Activated naive CD8-positive, alpha-beta T cell treated with anti-CD3 and anti-CD28 coated beads, Interleukin-2, amount 50 U/mL, for 24 hours (primary cell): Measurements from ENCODE around the gene CADPS2.

ENCODE experiments used
- ATAC-seq: fragments of 150-1000 bp; cut with Tn5 transposase; one replicate; pipeline ENCODE4 v1.10.0; 2021
- DNase-seq: peaks from one replicate; pipeline ENCODE4 v3.0.0; 2021
- H3K27ac Mint-ChIP-seq: one replicate; pipeline ENCODE4 v1.8.0; 2021; ENCODE audit warnings: mild to moderate bottlenecking, mixed read lengths
- H3K27me3 Mint-ChIP-seq: one replicate; pipeline ENCODE4 v1.8.0; 2021; ENCODE audit warnings: mixed read lengths
- H3K36me3 Mint-ChIP-seq: one replicate; pipeline ENCODE4 v1.8.0; 2021; ENCODE audit warnings: low read depth, mixed read lengths
- H3K4me1 Mint-ChIP-seq: one replicate; pipeline ENCODE4 v1.8.0; 2021; ENCODE audit warnings: mixed read lengths
- H3K4me3 Mint-ChIP-seq: one replicate; pipeline ENCODE4 v1.8.0; 2021; ENCODE audit warnings: mild to moderate bottlenecking, moderate library complexity, mixed read lengths
- H3K9me3 Mint-ChIP-seq: one replicate; pipeline ENCODE4 v1.8.0; 2021; ENCODE audit warnings: mixed read lengths

The CADPS2 gene

DNA sequence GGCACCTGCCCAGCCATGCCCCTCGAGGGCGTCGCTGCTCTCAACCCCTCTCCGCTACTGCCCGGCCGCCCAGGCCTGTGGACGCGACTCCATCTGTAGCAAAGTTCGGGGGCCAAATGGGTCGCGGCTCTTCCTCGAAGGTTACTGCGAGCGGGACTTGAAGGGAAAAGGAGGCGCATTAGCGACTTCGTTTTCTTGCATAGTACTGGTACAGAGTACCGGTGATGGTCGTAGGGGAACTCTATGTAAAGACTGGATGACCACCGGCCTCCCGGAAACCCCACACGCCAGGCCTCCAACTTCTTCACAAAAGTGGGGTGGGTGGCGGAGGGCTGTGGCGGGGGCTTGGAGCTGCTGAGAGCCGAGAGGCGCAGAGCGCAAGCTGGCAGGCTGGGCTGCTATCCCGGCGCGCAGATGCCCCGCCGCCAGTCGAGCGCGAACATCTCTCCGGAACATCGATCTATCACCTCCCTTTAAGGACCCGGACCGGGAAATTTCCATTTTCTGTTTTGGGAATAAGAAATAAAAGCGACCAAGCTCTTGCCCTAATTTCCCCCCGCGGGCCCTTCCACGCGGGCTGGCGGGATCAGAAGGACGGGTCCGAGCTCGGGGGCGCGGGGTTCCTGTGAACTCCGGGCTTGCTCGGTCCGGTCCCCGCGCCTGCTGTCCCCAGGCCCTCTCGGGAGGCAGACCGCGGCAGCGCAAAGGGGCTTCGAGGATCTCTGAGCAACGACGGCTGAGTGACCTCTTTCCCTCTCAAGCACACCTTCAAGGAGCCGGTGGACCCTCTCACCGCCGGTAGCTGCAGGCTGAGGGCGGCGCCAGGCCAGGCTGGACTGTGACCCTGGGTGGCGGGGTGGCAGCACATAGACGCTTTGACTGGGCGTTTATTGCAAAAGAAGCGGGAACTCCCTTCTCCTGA, 569.5 kb downstream of the CADPS2 start:
- Mint-ChIP-seq H3K4me3 (no peak overlapping the region), H3K27ac (no peak overlapping the region), H3K9me3 (peaks cover 6% of the 10 kb centered on the region), H3K4me1 (no peaks in the 10 kb centered on the region), H3K27me3 (peaks cover 59% of the 10 kb centered on the region), H3K36me3 (peaks cover 4% of the 10 kb centered on the region)
- DNase-seq (no peak), ATAC-seq (no peak)

DNA sequence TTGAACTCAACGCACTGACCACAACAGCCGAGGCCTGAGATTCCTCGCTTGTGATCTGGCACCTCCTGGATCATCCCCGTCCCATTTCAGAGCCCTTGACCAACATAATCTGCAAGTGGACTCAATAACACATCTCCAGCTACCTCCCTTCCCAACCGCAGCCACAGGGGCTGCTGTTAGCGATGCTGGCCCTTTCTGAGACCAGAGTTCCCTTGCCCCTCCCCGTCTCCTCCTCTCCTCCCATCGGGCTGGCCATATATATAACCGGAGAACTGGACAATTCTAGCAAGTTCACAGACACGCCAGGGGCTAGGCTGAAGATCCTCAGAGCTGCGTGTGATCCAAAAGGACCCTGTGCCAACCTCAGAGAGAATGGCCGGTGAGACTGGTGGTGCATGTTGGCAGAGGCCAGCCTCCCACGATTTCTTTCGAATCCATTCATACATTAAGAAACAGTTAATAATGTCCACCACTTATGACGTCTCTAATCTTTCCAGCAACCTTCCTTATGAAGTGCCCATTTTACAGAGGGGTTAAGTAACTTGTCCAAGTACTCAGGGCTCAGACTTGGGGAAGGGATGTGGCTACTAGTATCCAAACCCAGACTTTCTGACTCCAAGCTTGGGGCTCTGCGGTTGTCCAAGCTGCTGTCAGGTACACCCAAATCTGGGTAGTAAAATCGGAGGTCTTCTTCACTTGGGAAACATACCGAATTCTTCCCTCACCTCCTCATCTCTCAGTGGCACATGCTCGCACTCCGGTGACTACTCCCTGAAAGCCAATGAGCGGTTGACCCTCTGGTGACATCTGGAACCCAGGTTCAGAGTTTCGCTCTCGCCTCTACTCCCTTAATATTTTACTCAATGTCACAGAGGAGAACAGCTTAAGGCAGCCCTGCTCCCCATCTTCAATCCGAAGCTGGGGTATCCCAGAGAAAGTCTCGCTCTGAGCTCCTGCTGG, 570.5 kb downstream of the CADPS2 start:
- DNase-seq (no peak), ATAC-seq (no peak)
- H3K27ac Mint-ChIP-seq = no peak overlapping the region
- H3K36me3 Mint-ChIP-seq = peaks cover 4% of the 10 kb centered on the region
- H3K4me3 Mint-ChIP-seq = no peak overlapping the region
- H3K9me3 Mint-ChIP-seq = peaks cover 6% of the 10 kb centered on the region
- H3K27me3 Mint-ChIP-seq = peaks cover 67% of the 10 kb centered on the region
- peaks cover 5% of the 10 kb centered on the region for H3K4me1 Mint-ChIP-seq

DNA sequence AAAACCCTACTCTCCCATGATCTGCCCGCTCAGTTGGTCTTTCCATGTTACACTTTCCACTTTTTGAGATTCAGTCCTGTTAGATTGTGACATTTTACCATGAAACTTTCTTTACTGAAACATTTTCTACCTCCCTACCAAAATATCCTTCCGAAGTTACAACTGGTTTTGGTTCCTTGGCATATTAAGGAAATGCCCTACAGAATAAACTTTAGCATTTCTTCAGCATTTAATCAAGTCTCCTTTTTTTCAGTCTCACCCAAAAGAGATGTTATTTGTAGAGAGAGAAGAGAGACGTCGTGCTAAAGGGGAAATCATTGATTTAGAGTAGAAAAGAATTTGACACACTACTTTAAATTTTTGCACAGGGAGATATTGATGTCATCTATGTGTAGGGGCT, 572.0 kb downstream of the CADPS2 start:
- peaks cover 4% of the 10 kb centered on the region for H3K36me3 Mint-ChIP-seq

DNA sequence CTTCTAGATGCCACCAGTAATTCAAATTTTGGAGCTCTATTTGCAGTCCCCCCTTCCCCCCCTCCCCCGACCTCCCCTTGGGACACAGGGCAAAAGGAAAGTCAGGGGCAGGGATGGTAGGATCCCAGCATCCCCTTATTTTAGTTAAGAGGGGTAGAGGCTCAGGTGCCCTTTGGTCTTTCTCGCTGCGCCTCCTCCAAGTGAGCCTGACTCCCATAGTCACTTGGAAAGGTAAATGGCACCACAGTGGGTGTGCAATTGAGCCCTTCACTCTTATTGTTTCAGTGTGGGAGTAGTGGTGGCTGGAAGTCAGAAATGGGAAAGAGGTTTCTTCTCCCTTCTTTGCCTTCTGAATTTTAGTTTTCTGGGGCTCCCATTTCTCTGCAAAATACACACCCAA, 573.5 kb downstream of the CADPS2 start:
- Mint-ChIP-seq H3K27me3 (peaks cover 77% of the 10 kb centered on the region), H3K4me1 (peaks cover 7% of the 10 kb centered on the region), H3K9me3 (peaks cover 3% of the 10 kb centered on the region), H3K36me3 (peaks cover 4% of the 10 kb centered on the region), H3K4me3 (no peak overlapping the region), H3K27ac (no peak overlapping the region)
- DNase-seq (no peak), ATAC-seq (no peak)

More for the DNA sequence above, 572.0 kb downstream of the CADPS2 start:
- no peak for ATAC-seq
- Mint-ChIP-seq H3K9me3 (peaks cover 3% of the 10 kb centered on the region), H3K4me1 (peaks cover 7% of the 10 kb centered on the region), H3K27me3 (peaks cover 73% of the 10 kb centered on the region), H3K4me3 (no peak overlapping the region), H3K27ac (no peak overlapping the region)
- no peak for DNase-seq

DNA sequence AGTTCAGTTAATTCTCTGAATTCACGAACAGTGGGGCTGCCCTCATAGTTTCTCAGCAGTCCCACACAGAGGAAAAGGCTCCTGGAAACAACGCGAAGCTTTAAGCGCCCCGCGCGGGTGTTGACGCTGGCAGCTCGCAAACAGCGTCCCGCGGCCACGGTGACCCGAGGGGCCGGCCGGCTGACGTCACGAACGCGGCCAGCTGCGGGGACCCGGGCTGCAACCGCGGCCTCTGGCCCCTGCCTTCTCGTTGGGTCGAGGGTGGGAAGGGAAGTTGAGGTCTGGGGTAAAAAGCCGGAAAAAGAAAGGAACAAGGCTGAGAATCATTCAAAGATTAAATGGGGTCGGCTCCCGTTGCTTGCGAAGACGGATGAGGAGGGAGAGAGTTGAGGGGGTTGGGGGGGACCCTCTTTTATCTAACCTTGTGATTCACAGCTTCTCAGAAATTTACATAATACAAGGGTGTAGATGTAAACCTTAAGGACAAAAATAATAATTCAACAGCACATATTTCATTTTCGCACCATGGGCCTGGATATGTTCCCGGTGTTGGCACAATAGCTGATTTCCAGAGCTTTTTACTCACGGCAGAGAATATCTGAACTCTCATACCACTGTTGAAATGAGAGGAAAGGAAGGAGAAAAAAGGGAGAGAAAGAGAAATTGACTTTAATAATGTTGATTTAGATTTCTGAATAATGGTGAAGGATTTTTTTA, 574.4 kb downstream of the CADPS2 start:
- H3K27ac Mint-ChIP-seq = no peak overlapping the region
- peaks cover 3% of the 10 kb centered on the region for H3K9me3 Mint-ChIP-seq
- H3K4me3 Mint-ChIP-seq = no peak overlapping the region
- H3K4me1 Mint-ChIP-seq = peaks cover 7% of the 10 kb centered on the region
- peaks cover 77% of the 10 kb centered on the region for H3K27me3 Mint-ChIP-seq
- H3K36me3 Mint-ChIP-seq = peaks cover 4% of the 10 kb centered on the region
- DNase-seq = no peak
- ATAC-seq = no peak

DNA sequence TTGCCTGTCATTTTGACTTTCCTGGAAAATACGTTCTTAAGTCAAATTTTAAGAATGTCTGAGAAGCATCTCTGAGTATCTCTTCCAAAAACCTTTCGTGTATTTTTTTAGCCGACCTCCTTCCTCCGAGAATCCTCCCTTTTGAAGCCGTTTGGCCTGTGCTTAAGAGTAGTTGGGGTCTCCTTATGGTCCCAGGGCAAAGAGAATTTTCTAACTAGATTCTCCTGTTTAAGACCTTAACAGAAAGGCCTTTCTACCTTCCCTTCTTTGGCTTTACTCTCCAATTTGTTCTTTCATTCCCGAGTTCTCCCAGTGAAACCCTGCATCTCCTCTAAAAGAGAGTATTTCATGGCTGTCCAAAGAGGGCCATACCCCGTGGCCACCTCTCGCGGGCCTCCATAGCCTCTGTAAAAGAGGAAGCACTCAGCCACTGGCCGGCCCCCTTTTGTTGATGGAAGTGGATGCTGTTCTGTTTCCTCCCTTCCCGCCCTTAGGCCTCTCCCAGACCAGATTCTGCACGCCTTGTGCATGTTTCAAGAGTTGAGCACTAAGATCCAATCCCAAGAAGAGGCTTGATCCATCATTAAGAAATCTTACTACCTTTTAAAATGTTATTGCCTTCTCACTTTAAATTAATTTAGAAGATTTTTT, 575.1 kb downstream of the CADPS2 start:
- Mint-ChIP-seq H3K9me3 (peaks cover 3% of the 10 kb centered on the region), H3K36me3 (peaks cover 7% of the 10 kb centered on the region), H3K4me1 (peaks cover 7% of the 10 kb centered on the region), H3K27me3 (peaks cover 80% of the 10 kb centered on the region), H3K4me3 (no peak overlapping the region), H3K27ac (no peak overlapping the region)
- ATAC-seq (no peak), DNase-seq (no peak)

DNA sequence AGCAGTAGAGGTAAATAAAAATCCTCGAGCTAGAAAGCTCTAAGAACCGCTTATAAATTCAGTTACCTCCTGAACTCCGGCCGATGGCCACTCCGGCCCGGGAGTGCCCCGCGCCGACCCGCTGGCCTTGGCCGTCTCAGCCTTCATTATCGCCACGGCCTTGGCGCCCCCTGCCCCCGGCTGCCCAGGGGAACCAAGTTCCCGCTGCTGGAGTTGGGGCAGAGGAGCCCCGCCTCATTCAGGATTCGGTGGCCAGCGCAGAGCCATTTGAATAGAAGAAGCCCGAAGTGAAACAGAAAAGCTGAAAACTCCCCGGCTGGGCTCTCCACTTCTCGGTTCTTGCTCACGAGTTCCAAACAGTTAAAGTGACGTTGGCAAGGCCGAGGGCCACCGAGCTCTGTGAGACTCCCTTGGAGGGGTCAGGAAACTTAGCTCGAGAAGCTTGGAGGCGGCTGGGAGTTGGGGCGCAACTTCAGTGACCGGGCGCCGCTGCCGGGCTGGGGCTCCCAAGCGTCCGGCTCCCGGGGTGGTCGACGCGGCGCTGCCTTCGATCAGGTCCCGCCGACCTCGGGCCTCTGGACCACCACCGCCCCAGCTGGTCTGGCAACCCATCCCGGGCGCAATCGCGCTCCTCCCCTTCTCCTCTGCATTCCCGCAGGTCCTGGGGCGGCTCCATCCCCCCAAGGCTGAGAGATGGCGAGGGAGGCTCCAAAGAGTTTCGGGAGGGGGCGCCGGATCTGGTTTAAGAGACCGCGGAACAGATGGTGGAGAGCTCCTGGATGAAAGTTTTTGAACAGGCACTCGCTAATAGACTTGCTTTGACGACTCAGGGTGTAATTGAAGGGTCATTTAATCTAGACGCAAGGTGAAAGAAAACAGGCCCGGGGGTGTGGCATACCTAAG, 575.9 kb downstream of the CADPS2 start:
- Mint-ChIP-seq H3K4me3 (no peak overlapping the region), H3K4me1 (peaks cover 7% of the 10 kb centered on the region), H3K27me3 (peaks cover 80% of the 10 kb centered on the region), H3K36me3 (peaks cover 7% of the 10 kb centered on the region), H3K9me3 (peaks cover 3% of the 10 kb centered on the region), H3K27ac (no peak overlapping the region)
- DNase-seq (no peak), ATAC-seq (no peak)

DNA sequence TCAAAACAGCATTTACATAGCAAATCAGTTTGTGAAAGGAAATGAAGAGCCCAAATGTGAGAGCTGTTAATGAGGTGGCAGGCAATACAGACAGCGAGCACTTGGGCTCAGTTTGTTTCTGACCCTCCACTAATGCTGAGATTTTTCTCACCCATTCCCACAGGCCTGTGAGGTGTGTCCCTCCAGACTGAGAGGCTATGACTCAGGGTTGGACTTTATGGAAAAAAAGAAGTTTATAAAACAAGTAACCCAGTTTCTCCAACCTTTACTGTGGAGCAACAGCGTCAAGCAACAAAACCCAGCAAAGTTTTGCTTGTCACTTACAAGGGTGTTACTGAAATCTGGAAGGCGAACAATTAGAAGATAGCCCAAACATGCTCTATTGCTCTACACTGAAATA, 576.8 kb downstream of the CADPS2 start:
- DNase-seq (no peak), ATAC-seq (no peak)
- H3K27me3 Mint-ChIP-seq = peaks cover 78% of the 10 kb centered on the region
- no peak overlapping the region for H3K4me3 Mint-ChIP-seq
- H3K9me3 Mint-ChIP-seq = no peaks in the 10 kb centered on the region
- peaks cover 4% of the 10 kb centered on the region for H3K36me3 Mint-ChIP-seq
- no peak overlapping the region for H3K27ac Mint-ChIP-seq
- H3K4me1 Mint-ChIP-seq = peaks cover 7% of the 10 kb centered on the region

DNA sequence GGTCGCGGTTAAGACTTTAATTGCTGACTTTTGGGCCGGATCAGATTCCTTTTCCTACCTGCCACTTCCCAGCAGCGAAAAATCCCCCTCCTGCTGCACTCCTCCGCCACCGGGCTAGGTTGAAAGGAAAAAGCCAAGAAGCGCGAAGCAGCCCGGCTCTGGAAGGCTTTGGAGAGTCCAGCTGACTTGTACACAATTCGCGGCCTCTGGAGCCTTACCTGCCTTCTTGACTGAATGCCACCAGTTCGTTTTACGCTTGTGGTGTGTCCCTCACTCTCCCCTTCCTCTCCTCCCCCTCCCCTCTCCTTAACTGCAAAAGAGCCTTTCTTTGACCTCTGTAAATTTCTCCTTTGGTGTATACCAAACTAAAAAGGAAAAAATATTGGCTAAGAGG, 579.0 kb downstream of the CADPS2 start:
- DNase-seq = no peak
- H3K27me3 Mint-ChIP-seq = peaks cover 80% of the 10 kb centered on the region
- no peaks in the 10 kb centered on the region for H3K9me3 Mint-ChIP-seq
- ATAC-seq = no peak
- no peak overlapping the region for H3K4me3 Mint-ChIP-seq
- peaks cover 8% of the 10 kb centered on the region for H3K4me1 Mint-ChIP-seq
- no peak overlapping the region for H3K27ac Mint-ChIP-seq
- H3K36me3 Mint-ChIP-seq = peaks cover 4% of the 10 kb centered on the region

DNA sequence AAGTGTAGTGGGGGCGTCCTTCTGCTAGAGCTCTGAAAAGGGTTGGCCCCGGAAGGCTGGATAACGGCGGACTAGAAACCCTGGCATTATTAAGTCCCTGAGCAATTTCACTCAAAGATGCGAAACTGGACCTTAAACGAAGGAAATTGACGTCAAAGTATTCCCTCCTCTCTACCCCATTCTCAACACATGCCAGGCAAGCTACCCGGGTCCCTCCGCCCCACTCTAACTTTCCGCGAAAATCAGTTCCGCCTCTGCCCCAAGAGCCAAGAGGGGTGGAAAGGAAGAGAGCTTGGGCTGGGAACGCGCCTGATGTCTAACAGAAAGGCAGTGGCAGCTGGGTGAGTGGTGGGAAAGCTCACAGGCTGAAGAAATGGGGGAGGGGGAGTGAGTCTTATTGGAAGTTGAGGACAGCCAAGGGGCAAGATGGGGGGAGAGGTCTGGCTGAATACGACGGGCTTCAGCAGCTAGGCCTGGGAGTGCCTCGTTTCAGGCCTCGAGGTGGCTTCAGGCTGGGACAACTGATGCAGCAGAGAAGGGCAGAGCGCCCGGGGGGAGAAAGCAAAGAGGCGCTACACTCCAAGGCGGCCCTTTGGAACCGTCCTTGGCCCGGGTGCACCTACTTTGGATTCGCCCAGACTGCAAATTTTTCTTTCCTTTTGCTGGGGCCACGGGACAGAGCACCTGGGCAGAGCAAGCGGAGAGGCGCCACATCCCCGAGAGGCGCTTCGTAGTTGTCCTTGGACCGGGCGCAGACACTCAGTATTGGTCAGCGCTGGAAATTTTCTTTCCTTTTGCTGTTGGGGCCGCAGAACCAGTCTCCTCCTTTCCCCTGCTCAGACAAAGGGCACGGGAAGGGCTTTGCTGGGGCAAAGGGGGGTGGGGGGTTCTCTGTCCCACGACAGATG, 579.7 kb downstream of the CADPS2 start:
- no peaks in the 10 kb centered on the region for H3K9me3 Mint-ChIP-seq
- peaks cover 8% of the 10 kb centered on the region for H3K4me1 Mint-ChIP-seq
- ATAC-seq (no peak), DNase-seq (no peak)
- peaks cover 4% of the 10 kb centered on the region for H3K36me3 Mint-ChIP-seq
- H3K27ac Mint-ChIP-seq = no peak overlapping the region
- peaks cover 80% of the 10 kb centered on the region for H3K27me3 Mint-ChIP-seq
- H3K4me3 Mint-ChIP-seq = no peak overlapping the region

DNA sequence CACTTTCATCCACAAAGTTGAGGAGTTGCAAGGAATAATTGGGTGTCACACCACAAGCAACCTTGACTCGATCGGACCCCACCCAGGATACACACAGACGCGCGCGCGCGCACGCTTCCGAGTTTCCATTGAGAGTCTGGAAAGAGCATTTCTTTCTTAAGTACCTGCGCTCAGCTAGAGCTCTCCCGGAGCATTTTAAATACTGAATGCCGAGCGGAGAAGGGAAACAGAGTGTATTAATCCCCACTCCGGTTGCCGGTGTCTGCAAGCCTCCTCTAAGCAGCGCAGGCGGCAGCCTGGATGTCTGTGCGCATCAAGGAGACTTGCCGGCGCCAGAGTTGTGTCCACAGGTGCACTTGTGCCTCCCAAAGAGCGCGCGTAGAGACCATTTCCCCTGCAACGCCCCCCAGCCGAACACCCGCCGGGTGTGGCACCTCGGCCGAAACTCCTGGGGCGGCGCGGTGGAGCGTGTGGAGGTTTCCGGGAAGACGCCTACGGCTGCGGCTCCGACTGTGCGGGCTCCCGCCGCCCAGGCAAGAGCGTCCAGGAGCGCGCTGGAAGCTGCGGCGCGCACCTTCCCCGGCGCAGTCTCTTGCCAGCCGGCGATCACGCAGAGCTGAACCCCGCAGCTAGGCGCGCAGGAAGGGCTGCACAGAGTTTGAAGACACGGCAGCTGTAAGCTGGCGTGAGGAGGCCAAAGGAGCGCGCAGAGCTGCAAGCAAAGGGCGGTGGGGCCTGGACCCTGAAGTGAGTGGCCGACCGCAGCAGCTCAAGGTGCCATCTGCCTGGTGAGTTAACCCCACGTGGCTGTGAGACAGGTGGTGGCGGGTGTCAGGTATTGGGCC, 580.6 kb downstream of the CADPS2 start:
- Mint-ChIP-seq H3K27me3 (peaks cover 80% of the 10 kb centered on the region), H3K4me3 (no peak overlapping the region), H3K36me3 (peaks cover 6% of the 10 kb centered on the region), H3K27ac (no peak overlapping the region), H3K9me3 (no peaks in the 10 kb centered on the region), H3K4me1 (peaks cover 3% of the 10 kb centered on the region)
- ATAC-seq = no peak
- DNase-seq = no peak

DNA sequence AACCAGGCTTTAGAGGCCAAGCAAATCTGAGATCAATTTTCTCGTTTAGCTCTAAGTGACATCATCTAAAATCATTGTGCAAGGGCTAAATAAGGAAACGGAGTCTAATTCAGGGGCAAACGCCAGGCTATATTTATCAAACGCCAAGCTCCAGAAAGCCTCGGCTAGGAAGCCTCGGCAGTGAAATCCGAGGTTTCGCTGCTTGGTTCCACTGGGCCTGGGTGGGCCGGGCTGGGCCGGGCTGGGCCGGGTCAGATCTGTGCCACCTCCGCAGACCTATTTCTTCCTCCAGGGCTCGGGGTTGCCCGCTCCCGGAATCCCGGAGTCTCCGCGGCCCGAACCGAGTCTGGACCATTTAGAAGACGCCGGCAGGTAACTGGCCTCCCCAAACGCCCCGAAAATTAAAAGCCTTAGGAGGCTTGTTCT, 581.3 kb downstream of the CADPS2 start:
- H3K27me3 Mint-ChIP-seq = peaks cover 85% of the 10 kb centered on the region
- DNase-seq (no peak), ATAC-seq (no peak)
- no peak overlapping the region for H3K27ac Mint-ChIP-seq
- H3K4me1 Mint-ChIP-seq = peaks cover 3% of the 10 kb centered on the region
- H3K9me3 Mint-ChIP-seq = no peaks in the 10 kb centered on the region
- peaks cover 6% of the 10 kb centered on the region for H3K36me3 Mint-ChIP-seq
- no peak overlapping the region for H3K4me3 Mint-ChIP-seq
